Measurements from ENCODE around the gene PTK6. TPM values are rescaled to one million over a fixed set of nuclear protein-coding genes. Genes with fewer than 3 reads are reported as not detected.

The PTK6 gene
- total RNA-seq, 4 donors from 2014 or later = 8.3 to 109 (median 84.5) TPM

- peak in 2 of 3 donors; percentile 82 to 86 for DNase-seq
- peaks cover 4 to 38% (median 19%) of the 10 kb centered on the region in 4 donors for H3K4me1 ChIP-seq
- TF ChIP-seq POLR2A (IDR thresholded peaks at IDR 0.05) (no peak), CTCF (IDR thresholded peaks at IDR 0.05) (no peak)
- peak overlapping the region in 2 of 4 donors; percentile 16 to 22 for H3K4me3 ChIP-seq
- peak overlapping the region in 2 of 4 donors; percentile 63 to 75 for H3K27ac ChIP-seq
- H3K36me3 ChIP-seq = no peaks in the 10 kb centered on the region
- no peaks in the 10 kb centered on the region for H3K9me3 ChIP-seq
- no peaks in the 10 kb centered on the region for H3K27me3 ChIP-seq
These were observed 5.5 kb upstream of the PTK6 start for GRCh38 chr20:63542696-63543095.

DNA sequence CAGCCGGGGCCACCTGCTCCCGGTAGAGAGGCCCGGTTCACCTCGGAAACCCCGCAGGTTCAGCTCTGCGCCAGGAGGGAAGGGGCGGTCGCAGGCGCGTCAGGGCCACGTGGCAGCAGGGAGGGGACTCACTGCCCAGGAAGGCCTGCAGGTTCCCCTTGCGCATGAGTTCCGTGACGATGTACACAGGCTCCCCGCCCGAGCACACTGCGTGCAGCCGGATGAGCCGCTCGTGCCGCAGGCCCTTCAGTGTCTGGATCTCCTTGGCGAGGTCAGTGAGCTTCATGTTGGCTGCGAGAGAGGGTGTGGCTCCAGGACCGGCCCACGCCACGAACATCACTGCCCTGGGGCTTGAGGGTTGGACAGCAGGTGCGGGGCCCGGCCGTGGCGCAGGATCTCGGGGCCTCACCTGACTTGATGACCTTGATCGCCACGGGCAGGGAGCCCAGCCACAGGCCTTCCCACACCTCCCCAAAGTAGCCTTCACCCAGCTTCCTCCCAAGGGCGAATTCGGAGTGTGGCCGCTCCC, 4.9 kb upstream of the PTK6 start:
- TF ChIP-seq CTCF (IDR thresholded peaks at IDR 0.05) = no peak
- no peak for TF ChIP-seq POLR2A (IDR thresholded peaks at IDR 0.05)
- peak in 2 of 3 donors; percentile 57 to 83 for DNase-seq
- Histone ChIP-seq H3K36me3 (no peaks in the 10 kb centered on the region), H3K4me1 (peaks cover 4 to 37% (median 23%) of the 10 kb centered on the region in 4 donors), H3K27ac (peak overlapping the region in 2 of 4 donors; percentile 63 to 75), H3K27me3 (no peaks in the 10 kb centered on the region), H3K4me3 (peak overlapping the region in 2 of 4 donors; percentile 16 to 22), H3K9me3 (no peaks in the 10 kb centered on the region)

DNA sequence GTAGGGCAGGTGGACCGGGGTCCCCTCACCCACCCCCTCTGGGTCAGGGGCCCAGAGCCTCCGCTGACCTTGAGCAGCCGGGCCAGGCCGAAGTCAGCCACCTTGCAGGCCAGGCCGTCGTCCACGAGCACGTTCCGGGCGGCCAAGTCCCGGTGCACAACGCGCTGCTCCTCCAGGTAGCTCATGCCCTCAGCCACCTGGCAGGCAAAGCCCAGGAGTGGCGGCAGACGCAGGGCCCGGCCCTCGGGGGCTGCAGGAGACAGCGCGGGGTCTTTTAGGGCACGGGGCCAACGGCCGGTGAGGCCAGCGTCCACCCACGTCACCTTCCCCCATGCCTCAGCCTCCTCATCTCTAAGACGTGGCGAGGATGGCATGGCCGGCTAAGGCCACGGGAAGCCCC, 4.2 kb upstream of the PTK6 start:
- no peak for TF ChIP-seq POLR2A (IDR thresholded peaks at IDR 0.05)
- no peak for TF ChIP-seq CTCF (IDR thresholded peaks at IDR 0.05)
- Histone ChIP-seq H3K4me3 (no peak overlapping the region), H3K4me1 (peaks cover 4 to 38% (median 23%) of the 10 kb centered on the region in 4 donors), H3K27ac (peak overlapping the region in 2 of 4 donors; percentile 63 to 75), H3K9me3 (no peaks in the 10 kb centered on the region), H3K27me3 (no peaks in the 10 kb centered on the region), H3K36me3 (no peaks in the 10 kb centered on the region)
- DNase-seq = no peak

DNA sequence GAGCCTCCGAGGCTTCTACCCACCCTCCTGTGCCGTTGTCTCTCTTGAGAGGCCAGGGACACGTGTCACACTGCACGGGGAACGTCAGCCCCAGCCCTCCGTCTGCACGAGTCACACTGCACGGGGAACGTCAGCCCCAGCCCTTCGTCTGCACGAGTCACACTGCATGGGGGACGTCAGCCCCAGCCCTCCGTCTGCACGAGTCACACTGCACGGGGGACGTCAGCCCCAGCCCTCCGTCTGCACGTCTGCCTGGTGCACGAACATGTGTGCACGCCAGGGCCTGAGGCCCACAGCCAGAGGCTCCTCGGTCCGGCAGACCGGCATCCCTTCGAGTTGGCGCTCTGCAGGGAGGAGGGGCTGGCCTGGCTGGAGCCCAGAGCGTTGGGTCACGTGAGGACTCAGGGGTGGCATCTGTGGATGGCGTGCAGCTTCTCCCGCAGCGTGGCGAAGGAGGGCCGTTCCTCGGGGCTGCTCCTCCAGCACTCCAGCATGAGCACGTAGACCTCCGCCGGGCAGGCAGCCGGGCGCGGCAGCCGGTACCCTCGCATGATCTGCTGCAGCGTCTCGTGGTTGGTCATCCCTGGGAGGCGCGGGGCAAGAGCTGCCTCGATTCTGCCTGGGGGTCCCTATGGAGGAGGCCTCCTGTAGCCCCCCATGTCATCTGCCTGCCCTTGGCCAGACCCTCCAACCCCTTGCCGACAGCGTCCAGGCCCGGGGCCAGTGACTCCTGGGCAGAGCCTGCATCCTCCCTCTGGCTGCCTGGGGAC, 3.4 kb upstream of the PTK6 start:
- peaks cover 4 to 30% (median 20%) of the 10 kb centered on the region in 4 donors for H3K4me1 ChIP-seq
- H3K4me3 ChIP-seq = no peak overlapping the region
- H3K27ac ChIP-seq = no peak overlapping the region
- no peak for TF ChIP-seq CTCF (IDR thresholded peaks at IDR 0.05)
- TF ChIP-seq POLR2A (IDR thresholded peaks at IDR 0.05) = no peak
- H3K27me3 ChIP-seq = no peaks in the 10 kb centered on the region
- H3K9me3 ChIP-seq = no peaks in the 10 kb centered on the region
- DNase-seq = no peak
- H3K36me3 ChIP-seq = no peaks in the 10 kb centered on the region

- H3K36me3 ChIP-seq = no peaks in the 10 kb centered on the region
- DNase-seq = no peak
- H3K27me3 ChIP-seq = no peaks in the 10 kb centered on the region
- H3K9me3 ChIP-seq = no peaks in the 10 kb centered on the region
- peak overlapping the region in 1 of 4 donors; percentile 98 for H3K27ac ChIP-seq
- H3K4me1 ChIP-seq = peaks cover 4 to 28% (median 17%) of the 10 kb centered on the region in 4 donors
- TF ChIP-seq POLR2A (IDR thresholded peaks at IDR 0.05) (no peak), CTCF (IDR thresholded peaks at IDR 0.05) (no peak)
- no peak overlapping the region for H3K4me3 ChIP-seq
These were observed 2.5 kb upstream of the PTK6 start for GRCh38 chr20:63539441-63540370.

All from Peyer's patch (tissue), 4 donors.